HEK293 (cell line): Measurements from ENCODE around the gene ERFE.

Experiments used
- TCF7L2 ChIP-seq: IDR thresholded peaks from 2 replicates; pipeline ENCODE4 v1.6.1; 2011; ENCODE audit warnings: low read depth, mild to moderate bottlenecking, inconsistent platforms, low read length, moderate library complexity, borderline replicate concordance
- YY1 ChIP-seq: fragments of 450-650 bp; formaldehyde crosslinking; IDR thresholded peaks from 2 replicates; pipeline ENCODE4 v1.5.1; 2018; ENCODE audit warnings: missing biosample characterization, missing genetic modification characterization
- ZNF302 ChIP-seq: fragments of 450-650 bp; formaldehyde crosslinking; IDR thresholded peaks from 2 replicates; pipeline ENCODE4 v1.5.1; 2016; ENCODE audit warnings: missing biosample characterization, missing genetic modification characterization, low read depth
- ZNF416 ChIP-seq: fragments of 450-650 bp; formaldehyde crosslinking; IDR thresholded peaks from 2 replicates; pipeline ENCODE4 v1.5.1; 2016; ENCODE audit warnings: missing biosample characterization, missing genetic modification characterization
- ZNF624 ChIP-seq: fragments of 450-650 bp; formaldehyde crosslinking; IDR thresholded peaks from 2 replicates; pipeline ENCODE4 v1.5.1; 2017; ENCODE audit warnings: missing biosample characterization, missing genetic modification characterization
- ZNF768 ChIP-seq: fragments of 450-650 bp; formaldehyde crosslinking; IDR thresholded peaks from 2 replicates; pipeline ENCODE4 v1.5.1; 2018; ENCODE audit warnings: missing biosample characterization, mild to moderate bottlenecking, missing genetic modification characterization
- TF ChIP-seq, protein P1 (sequence below): fragments of 450-650 bp; formaldehyde crosslinking; IDR thresholded peaks from 2 replicates; pipeline ENCODE4 v1.5.1; 2016; ENCODE audit warnings: missing biosample characterization, missing genetic modification characterization
- TF ChIP-seq, protein P2 (sequence below): fragments of 450-650 bp; formaldehyde crosslinking; IDR thresholded peaks from 2 replicates; pipeline ENCODE4 v1.5.1; 2016; ENCODE audit warnings: missing biosample characterization, missing genetic modification characterization

DNA sequence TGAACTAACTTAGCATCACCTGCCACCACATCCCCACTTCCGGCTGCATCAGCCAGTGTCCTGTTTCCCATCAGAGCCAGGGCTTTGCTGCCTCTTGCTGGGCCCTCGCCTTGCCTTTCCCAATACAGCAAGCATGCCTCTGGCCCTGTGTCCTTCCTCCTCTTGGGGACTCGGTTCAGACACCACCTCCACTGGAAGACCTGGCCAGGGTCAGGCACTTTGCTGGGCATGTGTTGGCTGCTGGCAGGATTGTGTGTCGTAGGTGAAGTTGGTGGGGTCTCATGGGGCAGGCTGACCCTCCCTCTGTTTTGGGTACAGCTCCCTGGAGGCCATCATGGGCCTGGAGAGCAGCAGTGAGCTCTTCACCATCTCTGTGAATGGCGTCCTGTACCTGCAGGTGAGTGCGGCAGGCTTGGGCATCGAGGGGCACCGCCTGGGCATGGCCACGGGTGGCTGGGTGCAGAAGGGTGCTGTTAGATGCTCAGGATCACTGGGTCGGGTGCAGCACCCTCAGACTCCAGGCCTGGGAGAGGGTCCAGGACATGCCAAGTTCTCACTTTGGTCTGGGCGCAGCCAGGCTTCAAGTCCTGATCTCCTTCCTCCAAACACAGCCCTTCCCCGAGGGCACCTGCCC is 6.6 kb downstream of the ERFE start:
- no peak for TF ChIP-seq ZNF416 (tag by site-specific recombination)
- TF ChIP-seq, protein P1, sequence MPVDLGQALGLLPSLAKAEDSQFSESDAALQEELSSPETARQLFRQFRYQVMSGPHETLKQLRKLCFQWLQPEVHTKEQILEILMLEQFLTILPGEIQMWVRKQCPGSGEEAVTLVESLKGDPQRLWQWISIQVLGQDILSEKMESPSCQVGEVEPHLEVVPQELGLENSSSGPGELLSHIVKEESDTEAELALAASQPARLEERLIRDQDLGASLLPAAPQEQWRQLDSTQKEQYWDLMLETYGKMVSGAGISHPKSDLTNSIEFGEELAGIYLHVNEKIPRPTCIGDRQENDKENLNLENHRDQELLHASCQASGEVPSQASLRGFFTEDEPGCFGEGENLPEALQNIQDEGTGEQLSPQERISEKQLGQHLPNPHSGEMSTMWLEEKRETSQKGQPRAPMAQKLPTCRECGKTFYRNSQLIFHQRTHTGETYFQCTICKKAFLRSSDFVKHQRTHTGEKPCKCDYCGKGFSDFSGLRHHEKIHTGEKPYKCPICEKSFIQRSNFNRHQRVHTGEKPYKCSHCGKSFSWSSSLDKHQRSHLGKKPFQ (tag by site-specific recombination), result no peak
- TF ChIP-seq TCF7L2, result no peak
- TF ChIP-seq ZNF624 (tag by site-specific recombination), result no peak
- TF ChIP-seq ZNF768 (tag by site-specific recombination), result no peak
- no peak for TF ChIP-seq ZNF302 (tag by site-specific recombination)
- TF ChIP-seq, protein P2, sequence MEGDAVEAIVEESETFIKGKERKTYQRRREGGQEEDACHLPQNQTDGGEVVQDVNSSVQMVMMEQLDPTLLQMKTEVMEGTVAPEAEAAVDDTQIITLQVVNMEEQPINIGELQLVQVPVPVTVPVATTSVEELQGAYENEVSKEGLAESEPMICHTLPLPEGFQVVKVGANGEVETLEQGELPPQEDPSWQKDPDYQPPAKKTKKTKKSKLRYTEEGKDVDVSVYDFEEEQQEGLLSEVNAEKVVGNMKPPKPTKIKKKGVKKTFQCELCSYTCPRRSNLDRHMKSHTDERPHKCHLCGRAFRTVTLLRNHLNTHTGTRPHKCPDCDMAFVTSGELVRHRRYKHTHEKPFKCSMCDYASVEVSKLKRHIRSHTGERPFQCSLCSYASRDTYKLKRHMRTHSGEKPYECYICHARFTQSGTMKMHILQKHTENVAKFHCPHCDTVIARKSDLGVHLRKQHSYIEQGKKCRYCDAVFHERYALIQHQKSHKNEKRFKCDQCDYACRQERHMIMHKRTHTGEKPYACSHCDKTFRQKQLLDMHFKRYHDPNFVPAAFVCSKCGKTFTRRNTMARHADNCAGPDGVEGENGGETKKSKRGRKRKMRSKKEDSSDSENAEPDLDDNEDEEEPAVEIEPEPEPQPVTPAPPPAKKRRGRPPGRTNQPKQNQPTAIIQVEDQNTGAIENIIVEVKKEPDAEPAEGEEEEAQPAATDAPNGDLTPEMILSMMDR (tag by site-specific recombination), result no peak
- TF ChIP-seq YY1 (tag by site-specific recombination), result no peak
